ENCODE results near the gene ERFE.
"Not testable (repeated sequence)": the region's sequence is repeated elsewhere in the genome, so short reads cannot be mapped to it uniquely, and the experiment has no call there.

DNA sequence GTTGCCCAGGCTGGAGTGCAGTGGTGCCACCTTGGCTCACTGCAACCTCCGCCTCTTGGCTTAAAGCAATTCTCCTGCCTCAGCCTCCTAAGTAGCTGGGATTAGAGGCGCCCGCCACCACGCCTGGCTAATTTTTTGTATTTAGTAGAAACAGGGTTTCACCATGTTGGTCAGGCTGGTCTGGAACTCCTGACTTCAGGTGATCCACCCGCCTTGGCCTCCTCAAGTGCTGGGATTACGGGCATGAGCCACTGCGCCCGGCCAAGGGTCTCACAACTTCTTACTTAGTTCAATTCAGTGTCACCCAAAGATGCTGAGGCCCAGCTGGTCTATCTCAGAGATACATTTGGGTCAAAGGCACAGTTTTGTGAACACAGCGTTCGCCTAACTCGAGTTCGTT, 43.1 kb upstream of the ERFE start:
- TF ChIP-seq, protein P1, sequence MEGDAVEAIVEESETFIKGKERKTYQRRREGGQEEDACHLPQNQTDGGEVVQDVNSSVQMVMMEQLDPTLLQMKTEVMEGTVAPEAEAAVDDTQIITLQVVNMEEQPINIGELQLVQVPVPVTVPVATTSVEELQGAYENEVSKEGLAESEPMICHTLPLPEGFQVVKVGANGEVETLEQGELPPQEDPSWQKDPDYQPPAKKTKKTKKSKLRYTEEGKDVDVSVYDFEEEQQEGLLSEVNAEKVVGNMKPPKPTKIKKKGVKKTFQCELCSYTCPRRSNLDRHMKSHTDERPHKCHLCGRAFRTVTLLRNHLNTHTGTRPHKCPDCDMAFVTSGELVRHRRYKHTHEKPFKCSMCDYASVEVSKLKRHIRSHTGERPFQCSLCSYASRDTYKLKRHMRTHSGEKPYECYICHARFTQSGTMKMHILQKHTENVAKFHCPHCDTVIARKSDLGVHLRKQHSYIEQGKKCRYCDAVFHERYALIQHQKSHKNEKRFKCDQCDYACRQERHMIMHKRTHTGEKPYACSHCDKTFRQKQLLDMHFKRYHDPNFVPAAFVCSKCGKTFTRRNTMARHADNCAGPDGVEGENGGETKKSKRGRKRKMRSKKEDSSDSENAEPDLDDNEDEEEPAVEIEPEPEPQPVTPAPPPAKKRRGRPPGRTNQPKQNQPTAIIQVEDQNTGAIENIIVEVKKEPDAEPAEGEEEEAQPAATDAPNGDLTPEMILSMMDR (IDR thresholded peaks at IDR 0.05), result not testable (repeated sequence)
- TF ChIP-seq, protein P2, sequence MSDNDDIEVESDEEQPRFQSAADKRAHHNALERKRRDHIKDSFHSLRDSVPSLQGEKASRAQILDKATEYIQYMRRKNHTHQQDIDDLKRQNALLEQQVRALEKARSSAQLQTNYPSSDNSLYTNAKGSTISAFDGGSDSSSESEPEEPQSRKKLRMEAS (IDR thresholded peaks at IDR 0.05; ENCODE audit: low read depth), result not testable (repeated sequence)
- not testable (repeated sequence) for TF ChIP-seq POLR2AphosphoS5 (IDR thresholded peaks at IDR 0.05; ENCODE audit: low read depth, low read length); RCOR1 (IDR thresholded peaks at IDR 0.05; ENCODE audit: low read length); JUND (IDR thresholded peaks at IDR 0.05)
